GM10847 (cell line): ENCODE data around the gene PIP4P1.

Experiments used
- POLR2A ChIP-seq: IDR thresholded peaks from 2 replicates; pipeline ENCODE4 v1.6.1; 2011; ENCODE audit not compliant: insufficient read length; ENCODE audit errors: extremely low read depth

The PIP4P1 gene

DNA sequence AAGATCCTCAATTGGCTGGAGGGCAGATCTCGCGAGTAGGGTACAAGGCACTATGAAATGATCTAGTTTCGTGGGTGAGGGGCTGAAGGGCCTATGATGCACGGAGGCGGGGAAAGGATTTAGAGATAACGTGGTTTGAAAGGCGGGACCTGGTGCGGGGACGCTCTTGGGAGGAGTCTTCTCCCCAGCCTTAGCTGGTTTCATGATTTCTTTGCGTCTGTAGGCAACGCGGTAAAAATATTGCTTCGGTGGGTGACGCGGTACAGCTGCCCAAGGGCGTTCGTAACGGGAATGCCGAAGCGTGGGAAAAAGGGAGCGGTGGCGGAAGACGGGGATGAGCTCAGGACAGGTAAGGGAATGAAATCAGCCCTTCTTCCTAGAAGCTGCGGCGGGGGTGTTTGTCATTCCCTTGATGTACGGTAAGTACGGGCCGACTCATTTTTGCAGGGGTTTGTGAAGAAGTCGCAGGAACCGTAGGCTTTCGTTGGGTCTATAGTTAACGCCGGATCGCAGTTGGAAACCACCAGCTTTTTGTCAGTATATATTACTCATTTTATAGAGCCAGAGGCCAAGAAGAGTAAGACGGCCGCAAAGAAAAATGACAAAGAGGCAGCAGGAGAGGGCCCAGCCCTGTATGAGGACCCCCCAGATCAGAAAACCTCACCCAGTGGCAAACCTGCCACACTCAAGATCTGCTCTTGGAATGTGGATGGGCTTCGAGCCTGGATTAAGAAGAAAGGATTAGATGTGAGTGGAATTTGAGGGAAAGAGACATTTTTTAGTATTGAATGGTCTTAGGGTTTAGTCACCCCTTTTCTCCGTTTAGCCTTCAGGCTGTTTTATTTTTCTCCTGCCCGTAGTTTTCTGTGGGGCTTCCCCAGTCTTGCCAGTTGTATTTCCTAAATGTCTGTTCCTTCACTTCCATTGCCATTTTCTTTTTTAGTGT is 5.6 kb downstream of the PIP4P1 start:
- TF ChIP-seq POLR2A, result no peak

GRCh38 chr14:20454516-20455354 is 6.5 kb downstream of the PIP4P1 start, which contains the start of the genes APEX1 and OSGEP:
TSS of gene APEX1 (plus strand) at chr14:20455226. CDS start at chr14:20455646, 420 bp downstream.
TSS of gene OSGEP (minus strand) at chr14:20454812. CDS start at chr14:20454683, 129 bp downstream.
- TF ChIP-seq POLR2A, result peak; percentile 82

DNA sequence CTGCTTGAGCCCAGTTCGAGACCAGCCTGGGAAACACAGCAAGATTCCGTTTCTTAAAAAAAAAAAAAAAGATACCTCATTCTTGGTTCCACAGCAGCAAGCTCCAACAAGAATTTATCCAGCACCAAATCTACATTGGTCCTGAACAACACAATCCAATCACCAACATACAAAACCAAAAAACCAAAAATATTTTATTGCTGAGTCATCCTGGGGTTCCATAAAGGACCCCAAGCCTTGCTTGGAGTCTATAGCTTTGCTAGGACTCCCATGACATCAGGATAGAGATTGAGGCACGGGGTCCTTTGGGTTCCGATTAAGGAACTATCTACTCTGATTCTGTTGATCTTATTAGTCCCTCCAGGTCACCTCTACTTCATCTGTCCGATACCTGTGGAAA is 14.3 kb downstream of the PIP4P1 start:
- no peak for TF ChIP-seq POLR2A

- no peak for TF ChIP-seq POLR2A
Measured at GRCh38 chr14:20441461-20441860, 19.8 kb downstream of the PIP4P1 start.

DNA sequence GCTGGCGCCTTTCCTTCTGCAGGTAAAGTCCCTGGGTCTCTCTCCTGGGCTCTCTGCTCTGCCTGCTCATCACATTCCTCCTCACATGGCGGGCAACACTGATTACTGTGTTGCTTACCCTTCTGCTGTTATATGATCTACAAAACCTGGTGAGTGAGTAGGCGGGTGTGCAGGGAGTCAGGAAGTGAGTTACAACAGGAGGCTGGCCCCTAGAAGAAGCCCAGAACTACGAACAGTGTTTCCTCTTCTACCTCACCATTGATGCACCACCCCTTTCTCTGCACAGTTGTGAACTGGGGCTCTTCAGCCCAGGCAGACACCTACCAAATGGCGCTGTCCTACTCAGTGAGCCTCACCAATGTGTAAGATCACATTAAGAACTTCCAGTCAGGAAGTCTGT is 20.4 kb downstream of the PIP4P1 start:
- TF ChIP-seq POLR2A, result no peak

DNA sequence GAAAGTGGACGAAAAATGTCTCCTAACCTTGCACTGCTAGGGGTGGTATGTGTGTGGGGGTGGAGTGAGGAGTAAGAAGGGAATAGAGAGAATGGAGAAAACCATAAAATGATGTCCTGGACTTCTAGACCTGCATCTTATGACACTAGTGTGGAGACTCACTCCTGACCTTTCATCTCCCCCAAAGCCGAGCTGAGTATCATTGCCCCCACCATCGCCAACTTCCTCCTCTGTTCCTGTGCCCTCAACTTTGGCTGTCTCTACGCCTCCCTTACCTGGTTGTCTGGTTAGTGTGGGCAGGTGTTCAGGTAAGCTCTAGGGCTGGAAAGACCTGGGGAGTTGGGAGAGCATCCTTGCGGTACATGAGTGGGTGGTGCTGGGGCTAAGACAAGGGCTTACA is 20.8 kb downstream of the PIP4P1 start:
- no peak for TF ChIP-seq POLR2A

- TF ChIP-seq POLR2A, result no peak
Measured at GRCh38 chr14:20438664-20439063, 22.6 kb downstream of the PIP4P1 start.

GRCh38 chr14:20436363-20436755 is 24.9 kb downstream of the PIP4P1 start:
- no peak for TF ChIP-seq POLR2A

GRCh38 chr14:20435582-20436362 is 25.5 kb downstream of the PIP4P1 start, which contains the start of gene KLHL33:
TSS of gene KLHL33 (minus strand) at chr14:20436166. CDS start at chr14:20435811, 355 bp downstream.
- no peak for TF ChIP-seq POLR2A

GRCh38 chr14:20434701-20435581 is 26.3 kb downstream of the PIP4P1 start:
- no peak for TF ChIP-seq POLR2A

GRCh38 chr14:20429801-20430669 is 31.2 kb downstream of the PIP4P1 start:
- TF ChIP-seq POLR2A, result no peak

GRCh38 chr14:20428802-20429201 is 32.4 kb downstream of the PIP4P1 start:
- TF ChIP-seq POLR2A, result no peak

GRCh38 chr14:20428010-20428365 is 33.2 kb downstream of the PIP4P1 start:
- no peak for TF ChIP-seq POLR2A

DNA sequence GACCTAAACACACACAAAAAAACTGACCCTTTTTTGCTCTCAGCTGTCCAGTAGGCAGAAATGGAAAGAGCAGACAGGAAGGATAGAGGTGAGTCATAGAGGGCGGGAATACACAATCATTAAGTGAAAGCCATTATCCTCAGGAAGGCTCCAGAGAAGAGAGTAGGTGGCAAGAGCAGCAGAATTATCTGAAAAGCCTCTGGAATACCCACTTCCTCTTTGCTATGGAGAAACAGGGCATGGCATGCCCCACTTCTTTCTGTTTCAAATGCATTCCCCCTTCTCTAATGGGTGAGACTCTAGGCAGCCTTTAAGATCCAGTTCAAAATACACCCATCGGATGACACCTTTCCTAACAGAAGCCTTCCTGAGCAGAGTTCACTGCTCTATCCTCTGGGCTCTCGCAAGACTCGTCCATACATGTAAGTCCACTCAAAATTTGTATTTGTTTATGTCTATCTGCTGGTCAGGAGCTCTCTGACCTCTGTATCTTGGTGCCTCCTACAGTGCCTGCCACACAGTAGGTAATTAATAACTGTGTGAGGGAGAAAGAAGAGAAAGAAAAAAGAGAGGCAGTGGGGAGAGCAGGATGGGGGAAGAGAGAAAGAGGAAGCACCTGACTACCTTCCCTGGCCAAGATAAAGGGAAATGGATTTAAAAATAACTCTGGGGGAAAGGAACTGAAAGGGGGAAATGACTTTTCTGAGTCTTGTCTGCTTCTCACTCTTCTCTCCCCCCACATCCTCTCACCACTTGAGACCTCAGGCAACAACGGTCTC is 33.8 kb downstream of the PIP4P1 start:
- no peak for TF ChIP-seq POLR2A
